Mucosa of stomach (tissue), 1 donor: Measurements from ENCODE around the gene HOXA3.

Source experiments
- H3K27me3 ChIP-seq: one replicate; pipeline ENCODE4 v1.7.0; 2013; ENCODE audit warnings: mild to moderate bottlenecking, low read length; ENCODE audit not compliant: control insufficient read depth, insufficient read depth
- H3K36me3 ChIP-seq: one replicate; pipeline ENCODE4 v1.7.0; 2013; ENCODE audit warnings: low read length; ENCODE audit not compliant: control insufficient read depth, insufficient read depth
- H3K4me1 ChIP-seq: one replicate; pipeline ENCODE4 v1.7.0; 2013; ENCODE audit warnings: mild to moderate bottlenecking, low read length; ENCODE audit not compliant: control insufficient read depth, insufficient read depth
- H3K4me3 ChIP-seq: one replicate; pipeline ENCODE4 v1.7.0; 2013; ENCODE audit warnings: low read length
- H3K9ac ChIP-seq: one replicate; pipeline ENCODE4 v1.7.0; 2013; ENCODE audit warnings: mild to moderate bottlenecking, low read length, moderate library complexity
- H3K9me3 ChIP-seq: one replicate; pipeline ENCODE4 v1.7.0; 2013; ENCODE audit warnings: mild to moderate bottlenecking, low read length, moderate library complexity; ENCODE audit not compliant: control insufficient read depth
- donor health status: Pancreatic carcinoma.

HOXA3 gene

DNA sequence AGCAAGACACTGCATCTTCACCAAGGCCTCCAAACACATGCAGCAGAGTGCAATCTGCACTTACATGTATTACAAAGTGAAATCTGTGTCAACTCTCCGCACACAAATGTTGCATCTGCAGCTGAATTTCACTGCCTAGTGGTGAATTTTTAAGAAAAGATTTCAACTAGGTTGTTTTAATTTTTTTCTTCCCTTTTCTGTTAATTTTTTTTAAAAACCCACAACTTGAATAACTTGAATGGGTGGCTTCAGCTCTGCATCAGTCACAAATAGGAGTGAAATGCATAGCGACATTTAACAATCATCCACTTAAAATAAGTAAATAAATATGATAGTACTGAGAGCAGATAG lies 41.6 kb upstream of the HOXA3 start:
- H3K9me3 ChIP-seq, result no peaks in the 10 kb centered on the region
- peaks cover 20% of the 10 kb centered on the region for H3K4me1 ChIP-seq
- H3K9ac ChIP-seq, result no peak overlapping the region
- no peak overlapping the region for H3K4me3 ChIP-seq
- H3K27me3 ChIP-seq, result peaks cover 100% of the 10 kb centered on the region
- H3K36me3 ChIP-seq, result no peaks in the 10 kb centered on the region

DNA sequence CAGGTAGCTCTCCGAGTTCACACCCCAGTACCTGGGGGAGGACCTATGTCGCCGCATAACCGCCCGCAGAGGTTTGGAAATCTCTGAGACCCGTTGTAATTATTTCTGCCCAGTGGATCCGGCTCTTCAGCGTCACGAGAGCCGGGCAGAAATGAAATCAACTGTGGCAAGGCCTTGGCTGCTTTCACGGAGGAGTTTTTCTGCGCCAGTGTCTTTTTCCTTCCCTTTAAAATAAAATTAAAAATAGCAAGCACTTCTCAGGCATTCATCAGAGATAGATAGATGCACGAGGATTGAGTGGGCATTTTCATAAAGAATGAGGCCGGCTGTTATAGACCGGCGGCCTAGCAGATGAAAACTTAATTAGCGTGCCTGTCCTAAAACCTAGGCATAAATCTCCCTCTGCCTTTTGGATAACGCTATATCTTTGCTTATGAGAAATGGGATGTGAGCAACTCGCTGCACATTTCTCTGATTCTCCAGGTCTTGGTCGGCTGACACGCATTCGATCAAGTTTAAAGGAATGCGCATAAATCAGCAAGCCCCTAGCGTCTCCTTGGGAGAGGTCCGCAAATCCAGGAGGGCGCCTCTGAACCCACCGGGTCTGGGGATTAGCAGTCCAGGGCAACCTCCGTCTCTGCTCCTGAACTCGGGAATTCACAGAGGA lies 41.1 kb upstream of the HOXA3 start:
- Histone ChIP-seq H3K36me3 (no peaks in the 10 kb centered on the region), H3K4me1 (peaks cover 20% of the 10 kb centered on the region), H3K9me3 (no peaks in the 10 kb centered on the region), H3K4me3 (no peak overlapping the region), H3K27me3 (peaks cover 100% of the 10 kb centered on the region), H3K9ac (no peak overlapping the region)

DNA sequence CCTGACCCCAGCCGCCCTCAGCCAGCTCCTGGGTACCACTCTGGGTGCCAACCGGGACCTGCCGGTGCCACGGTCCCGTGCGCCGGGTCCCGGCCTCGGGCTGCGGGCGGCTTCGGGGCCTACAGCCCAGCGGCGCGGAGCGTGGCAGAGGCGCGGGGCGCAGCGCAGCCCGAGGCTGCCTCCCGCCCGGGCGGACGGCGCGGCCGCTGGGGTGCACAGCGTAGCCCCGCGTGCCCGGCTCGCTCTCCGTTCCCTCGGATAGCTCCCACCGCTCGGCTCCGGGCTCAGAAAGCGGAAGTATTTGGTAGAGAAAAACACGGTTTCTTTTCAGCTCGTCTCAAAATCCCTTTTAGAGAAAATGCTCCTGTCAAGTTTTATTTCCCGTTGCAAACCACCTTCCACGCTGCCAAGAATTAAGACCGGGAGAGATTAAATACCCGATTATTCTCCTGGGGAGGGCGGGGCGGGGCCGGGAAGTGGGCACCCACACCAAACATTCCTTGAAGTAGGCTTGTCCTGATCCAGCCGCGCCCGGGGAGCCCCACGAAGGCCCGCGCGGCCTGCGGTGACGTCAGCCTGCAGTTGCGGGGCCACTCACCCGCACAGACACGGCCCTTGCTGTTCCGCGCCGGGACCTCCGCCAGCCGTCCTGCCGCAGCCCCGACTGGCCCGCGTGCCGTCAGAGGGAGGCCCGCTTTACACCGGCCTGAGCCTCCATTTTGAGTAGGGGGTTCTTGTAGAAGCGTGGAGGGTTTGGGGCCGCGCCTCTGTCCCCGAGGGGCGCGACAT lies 40.4 kb upstream of the HOXA3 start:
- no peak overlapping the region for H3K4me3 ChIP-seq

DNA sequence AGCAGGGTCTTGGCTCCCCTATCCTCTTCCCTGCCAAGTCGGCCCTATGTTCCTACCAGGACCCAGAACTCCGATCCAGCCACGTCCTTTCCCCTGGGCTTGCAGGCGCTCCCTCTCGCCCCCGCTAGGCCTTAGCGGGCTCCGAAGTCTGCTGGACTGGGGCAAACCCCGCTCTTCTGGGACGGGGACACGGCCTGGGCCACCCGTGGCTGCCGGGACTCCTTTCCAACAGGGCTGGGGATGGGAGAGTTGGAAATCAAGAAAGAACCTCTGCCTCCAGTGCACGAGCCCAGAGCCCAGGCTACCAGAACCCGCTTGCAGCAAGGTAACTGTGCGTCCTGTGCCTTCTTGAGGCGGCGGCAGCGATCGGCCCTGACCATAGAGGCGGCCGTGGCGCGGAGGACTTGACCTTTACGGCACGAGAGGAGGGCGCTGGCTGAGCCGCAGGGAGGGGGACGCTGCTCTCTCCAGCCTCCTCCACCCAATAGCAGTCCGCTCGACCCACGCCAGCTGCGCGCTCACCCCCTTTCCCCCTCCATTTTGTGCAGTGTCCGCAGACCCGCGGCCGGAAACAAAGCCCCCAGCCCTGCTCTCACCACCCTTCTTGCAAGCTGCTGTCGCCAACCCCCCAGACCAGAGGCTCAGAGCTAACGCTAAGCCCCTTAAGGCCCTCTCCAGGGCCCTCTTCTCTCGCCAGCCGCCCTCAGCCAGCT lies 39.6 kb upstream of the HOXA3 start:
- peaks cover 26% of the 10 kb centered on the region for H3K4me1 ChIP-seq
- H3K27me3 ChIP-seq, result peaks cover 100% of the 10 kb centered on the region
- no peak overlapping the region for H3K9ac ChIP-seq
- no peaks in the 10 kb centered on the region for H3K9me3 ChIP-seq
- no peaks in the 10 kb centered on the region for H3K36me3 ChIP-seq
- no peak overlapping the region for H3K4me3 ChIP-seq

More for the DNA sequence above, 40.4 kb upstream of the HOXA3 start:
- Histone ChIP-seq H3K9ac (no peak overlapping the region), H3K9me3 (no peaks in the 10 kb centered on the region), H3K36me3 (no peaks in the 10 kb centered on the region), H3K27me3 (peaks cover 100% of the 10 kb centered on the region), H3K4me1 (peaks cover 23% of the 10 kb centered on the region)

DNA sequence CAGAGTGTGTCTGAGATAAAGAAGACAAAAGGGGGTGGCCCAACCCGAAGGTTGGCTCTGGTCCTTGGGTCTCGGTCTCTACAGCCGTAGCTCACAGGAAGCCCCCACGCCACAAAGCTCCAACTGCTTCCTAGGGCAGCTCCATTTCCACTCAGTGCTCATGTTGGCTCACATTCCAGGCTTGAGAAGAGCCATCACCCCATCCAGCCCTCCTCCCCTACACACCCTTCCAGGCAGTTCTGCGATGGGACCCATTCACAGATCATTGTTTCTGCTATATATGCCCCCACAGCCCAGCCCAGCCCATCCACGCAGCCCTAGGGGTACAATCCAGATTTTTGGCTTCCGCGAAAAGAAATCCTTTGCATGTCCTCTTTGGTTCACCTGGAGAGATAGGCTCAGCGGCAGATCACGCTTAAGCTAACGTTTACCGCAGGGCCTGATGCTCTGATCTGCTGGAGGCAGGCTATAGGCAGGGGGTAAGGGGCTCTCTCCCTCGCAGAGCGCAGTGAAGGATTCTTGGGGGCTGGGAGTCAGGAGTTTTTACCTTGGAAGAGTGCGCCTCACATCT lies 38.9 kb upstream of the HOXA3 start:
- Histone ChIP-seq H3K9ac (no peak overlapping the region), H3K4me1 (peaks cover 26% of the 10 kb centered on the region), H3K4me3 (no peak overlapping the region), H3K27me3 (peaks cover 99% of the 10 kb centered on the region), H3K9me3 (no peaks in the 10 kb centered on the region), H3K36me3 (no peaks in the 10 kb centered on the region)

DNA sequence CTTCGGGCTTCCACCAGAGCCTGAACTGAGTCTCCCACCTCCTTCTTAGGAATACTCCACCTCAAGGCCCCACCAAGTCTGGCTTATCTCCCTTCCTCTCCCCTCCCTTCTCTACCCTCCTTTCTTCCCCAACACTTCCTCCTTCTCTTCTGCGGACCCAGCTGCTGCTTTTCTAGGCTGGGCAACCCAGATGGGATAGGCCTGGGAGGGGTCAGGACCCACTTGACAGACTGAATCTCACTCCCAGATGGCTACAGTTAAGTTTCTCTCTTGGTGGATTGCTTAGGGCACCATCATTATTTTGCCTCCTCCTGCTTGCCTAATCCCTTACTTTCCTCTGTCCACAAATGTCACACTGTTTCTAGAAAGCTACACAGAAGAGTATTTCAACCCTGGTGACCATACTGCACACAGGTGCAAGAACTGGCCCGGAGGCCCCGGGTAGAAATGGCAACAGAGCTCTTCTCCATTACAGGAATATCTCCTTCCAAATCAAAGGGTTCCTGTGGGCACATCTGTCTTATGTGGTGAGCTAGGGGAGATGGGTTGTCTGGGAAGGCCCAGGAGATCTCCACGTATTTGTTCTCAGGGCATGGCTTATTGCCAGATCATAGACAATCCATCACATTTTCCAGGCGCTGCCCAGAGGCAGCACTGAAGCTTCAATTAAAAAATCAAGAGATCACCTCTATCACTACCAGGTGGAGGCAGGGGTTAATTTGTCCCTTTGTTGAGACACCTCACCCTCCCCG lies 37.8 kb upstream of the HOXA3 start:
- H3K36me3 ChIP-seq, result no peaks in the 10 kb centered on the region
- H3K4me3 ChIP-seq, result no peak overlapping the region
- peaks cover 99% of the 10 kb centered on the region for H3K27me3 ChIP-seq
- peaks cover 26% of the 10 kb centered on the region for H3K4me1 ChIP-seq
- H3K9me3 ChIP-seq, result no peaks in the 10 kb centered on the region
- H3K9ac ChIP-seq, result no peak overlapping the region

DNA sequence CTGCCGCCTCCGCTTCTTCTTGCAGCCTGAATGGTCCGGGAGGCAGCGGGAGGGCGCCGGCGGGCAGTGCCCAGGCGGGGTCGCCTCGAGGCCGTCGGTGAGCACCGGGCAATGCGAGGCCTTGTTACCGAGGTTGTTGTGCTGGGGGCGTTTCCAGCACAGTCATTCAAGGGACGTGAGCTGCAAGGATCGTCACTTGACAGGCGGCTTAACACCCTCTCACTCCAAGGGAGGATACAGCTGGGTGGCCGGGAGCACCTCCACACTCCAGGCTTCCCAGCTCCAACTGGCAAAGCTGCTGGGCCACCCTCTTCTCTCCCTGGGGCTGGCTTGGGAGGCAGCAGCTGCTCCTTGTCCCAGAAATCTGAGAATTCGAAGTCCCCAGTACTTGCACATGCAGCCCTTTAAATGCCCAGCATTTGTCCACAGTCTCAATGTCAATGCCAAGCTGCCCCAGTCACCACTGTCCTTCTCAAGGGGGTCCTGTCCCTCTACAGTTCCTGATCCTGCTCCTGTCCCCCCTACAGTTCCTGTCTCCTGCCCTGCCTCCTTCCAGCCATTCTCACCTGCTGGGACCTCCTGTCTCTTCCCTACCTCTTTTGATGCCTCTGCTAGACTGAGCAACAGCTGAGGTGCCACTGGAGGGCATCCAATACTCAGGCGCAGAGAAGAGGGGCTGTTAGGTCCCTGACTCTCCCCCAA lies 37.1 kb upstream of the HOXA3 start:
- H3K36me3 ChIP-seq, result no peaks in the 10 kb centered on the region
- H3K9ac ChIP-seq, result no peak overlapping the region
- no peaks in the 10 kb centered on the region for H3K9me3 ChIP-seq
- H3K4me3 ChIP-seq, result no peak overlapping the region
- peaks cover 99% of the 10 kb centered on the region for H3K27me3 ChIP-seq
- peaks cover 33% of the 10 kb centered on the region for H3K4me1 ChIP-seq

DNA sequence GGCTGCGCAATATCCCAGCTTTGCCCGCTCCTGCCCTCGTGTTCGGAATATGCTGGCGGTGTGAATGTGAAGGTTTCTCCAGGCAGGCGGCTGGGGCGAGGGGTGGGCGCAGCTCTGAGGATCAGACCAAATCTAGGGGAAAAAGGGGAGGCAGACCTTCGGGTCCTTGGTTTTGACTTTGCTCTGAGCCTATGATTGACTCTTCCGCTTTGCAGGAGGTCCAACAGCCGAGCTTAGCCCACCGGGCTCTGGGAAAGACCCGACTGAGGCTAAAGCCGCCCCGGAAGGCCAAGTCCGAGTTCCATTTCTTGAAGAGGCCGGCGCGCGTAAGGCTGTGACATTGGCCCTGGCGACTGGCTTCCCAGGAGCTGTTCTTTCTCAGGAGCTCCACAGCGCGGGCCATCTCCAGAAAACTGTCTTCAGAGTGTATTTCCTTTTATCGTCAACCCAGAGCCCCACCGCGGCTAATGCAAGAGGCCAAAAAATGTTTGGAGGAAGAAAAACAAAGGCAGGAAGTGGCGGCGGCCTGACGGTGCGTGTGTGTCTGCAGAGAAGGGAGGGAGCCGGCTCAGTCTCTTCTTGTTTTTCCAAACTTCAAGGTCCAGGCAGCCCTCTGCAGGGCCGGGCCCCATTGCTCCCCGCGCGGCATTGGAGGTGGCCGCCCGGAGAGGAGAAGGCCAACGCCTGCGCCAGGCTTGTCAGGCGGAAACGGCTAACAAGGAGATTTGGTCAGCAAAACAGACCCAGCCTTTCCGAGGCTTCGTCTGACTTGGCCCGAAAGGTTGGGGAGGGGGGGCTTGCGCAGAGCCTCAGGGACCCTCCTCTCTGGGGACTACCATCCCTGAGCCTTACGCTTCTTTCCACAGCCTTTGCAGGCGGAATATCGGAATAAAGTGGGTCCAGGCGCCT lies 36.3 kb upstream of the HOXA3 start:
- H3K9me3 ChIP-seq, result no peaks in the 10 kb centered on the region
- peaks cover 40% of the 10 kb centered on the region for H3K4me1 ChIP-seq
- H3K9ac ChIP-seq, result no peak overlapping the region
- no peak overlapping the region for H3K4me3 ChIP-seq
- no peaks in the 10 kb centered on the region for H3K36me3 ChIP-seq
- H3K27me3 ChIP-seq, result peaks cover 98% of the 10 kb centered on the region

DNA sequence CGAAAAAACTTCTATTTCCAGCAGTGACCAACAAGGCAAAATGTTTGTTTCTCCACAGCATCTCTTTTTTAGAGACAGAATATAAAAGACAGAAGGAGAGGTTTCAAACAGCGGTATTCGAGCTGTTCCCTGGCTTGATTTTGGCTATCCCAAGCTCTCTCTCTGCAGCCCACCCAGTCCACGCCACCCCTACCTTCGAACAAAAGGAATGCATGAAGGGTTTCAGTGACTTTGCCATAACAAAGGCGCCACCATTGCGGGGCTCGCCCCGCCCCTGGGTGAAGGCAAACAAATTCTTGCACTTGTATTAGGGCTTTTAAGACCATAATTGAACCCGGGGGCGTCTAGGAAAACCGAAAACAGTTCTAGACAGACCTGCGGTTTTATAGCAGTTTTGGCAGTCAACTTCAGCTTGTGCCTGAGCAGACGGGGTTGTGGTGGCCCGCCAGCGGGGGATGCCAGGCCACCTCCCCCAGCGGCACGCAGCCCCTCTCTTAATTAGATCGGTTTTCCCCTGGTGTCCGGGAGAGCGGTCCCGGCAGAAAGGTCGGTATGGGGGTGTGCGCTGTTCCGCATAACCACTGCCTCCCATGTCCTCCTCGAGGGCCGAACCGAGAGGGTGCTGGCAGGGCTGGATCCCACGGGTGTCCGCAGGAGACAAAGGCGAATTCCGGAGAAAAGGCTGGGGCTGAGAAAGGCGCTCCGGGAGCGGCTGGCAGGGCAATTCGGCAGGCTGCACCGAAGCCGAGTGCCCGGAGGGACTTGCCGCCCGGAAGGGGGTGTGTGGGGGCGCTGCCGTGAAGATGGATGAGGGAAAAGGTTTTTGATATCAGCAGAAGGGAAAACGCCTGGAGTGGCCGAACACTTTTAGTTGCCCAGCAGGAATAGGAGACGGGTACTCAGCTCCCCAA lies 35.3 kb upstream of the HOXA3 start:
- Histone ChIP-seq H3K4me3 (no peak overlapping the region), H3K27me3 (peaks cover 98% of the 10 kb centered on the region), H3K4me1 (peaks cover 40% of the 10 kb centered on the region), H3K36me3 (no peaks in the 10 kb centered on the region), H3K9me3 (no peaks in the 10 kb centered on the region), H3K9ac (no peak overlapping the region)
